Uterus (tissue), 4 donors: ENCODE data around the gene UBL7. TPM values are rescaled to one million over a fixed set of nuclear protein-coding genes. Genes with fewer than 3 reads are reported as not detected.

Source experiments
- DNase-seq, 2 donors: peaks; one replicate each; pipeline ENCODE4 v3.0.0-alpha.2; 2019 to 2020
- H3K27ac ChIP-seq, 2 donors: fragments of 200-600 bp; sonication (generic); 1 replicate in 1 of 2; 2 replicates in 1 of 2; pipeline ENCODE4 v1.5.1; 2016 to 2018
- H3K27me3 ChIP-seq, 2 donors: fragments of 200-600 bp; sonication (generic); one replicate each; pipeline ENCODE4 v1.5.1; 2018 to 2019; ENCODE audit warnings: control low read depth in 1 of 2
- H3K36me3 ChIP-seq, 2 donors: fragments of 200-600 bp; sonication (generic); one replicate each; pipeline ENCODE4 v1.5.1; 2019; ENCODE audit warnings: control low read depth in 1 of 2
- H3K4me1 ChIP-seq, 2 donors: fragments of 200-600 bp; sonication (generic); one replicate each; pipeline ENCODE4 v1.5.1; 2018 to 2019; ENCODE audit warnings: control low read depth in 1 of 2
- H3K4me3 ChIP-seq, 2 donors: fragments of 200-600 bp; sonication (generic); 1 replicate in 1 of 2; 2 replicates in 1 of 2; pipeline ENCODE4 v1.5.1; 2018 to 2019; ENCODE audit warnings: mild to moderate bottlenecking in 1 of 2
- H3K9me3 ChIP-seq, 2 donors: fragments of 200-600 bp; sonication (generic); one replicate each; pipeline ENCODE4 v1.5.1; 2019; ENCODE audit warnings: control low read depth in 1 of 2
- CTCF ChIP-seq, 4 experiments: fragments of 200-600 bp in 2 of 4; fragments of 450-650 bp in 2 of 4; sonication (generic) in 2 of 4; IDR thresholded peaks; one replicate each; pipeline ENCODE4 v1.5.1; 2016 to 2019; ENCODE audit warnings: antibody characterized with exemption in 4 of 4, mild to moderate bottlenecking in 2 of 4, moderate library complexity in 1 of 4
- POLR2A ChIP-seq, 2 donors: fragments of 450-650 bp; IDR thresholded peaks; one replicate each; pipeline ENCODE4 v1.6.1; 2016; ENCODE audit warnings: antibody characterized with exemption in 2 of 2, mild to moderate bottlenecking in 1 of 2, moderate library complexity in 1 of 2
- intact Hi-C: fragments of 100-400 bp; cut with DNase I; formaldehyde crosslinking; loops from one replicate; pipeline ENCODE4 v1.15.1; 2023; ENCODE audit warnings: low total_unique reads
- total RNA-seq, 4 donors: library from RNA; depleted of rRNA in 3 of 4; stranded (reverse); fragments of >200 nt in 3 of 4; gene quantifications; one replicate each; pipeline versions ENCODE4 v1.1.0 to v1.2.4, GENCODE V29; 2014 to 2023
- donor health status: DM: yes; HTN: yes; CAD: no.

UBL7 gene
- total RNA-seq, 4 donors from 2014 or later, result 15.4 to 60.6 (median 35.7) TPM

GRCh38 chr15:74418575-74419338, 42.2 kb downstream of the UBL7 start:
- no peak overlapping the region for H3K27ac ChIP-seq
- no peak overlapping the region for H3K4me3 ChIP-seq
- intact Hi-C loops, result no loop called here
- peaks cover 10 to 16% of the 10 kb centered on the region in 2 donors for H3K4me1 ChIP-seq
- H3K9me3 ChIP-seq, result no peaks in the 10 kb centered on the region
- TF ChIP-seq POLR2A (IDR thresholded peaks at IDR 0.05), result no peak
- no peak for TF ChIP-seq CTCF (IDR thresholded peaks at IDR 0.05)
- no peak for DNase-seq
- H3K36me3 ChIP-seq, result no peaks in the 10 kb centered on the region
- no peaks in the 10 kb centered on the region for H3K27me3 ChIP-seq

- Histone ChIP-seq H3K9me3 (no peaks in the 10 kb centered on the region), H3K27ac (no peak overlapping the region), H3K27me3 (no peaks in the 10 kb centered on the region), H3K4me3 (no peak overlapping the region), H3K4me1 (peaks cover 4 to 6% of the 10 kb centered on the region in 2 donors), H3K36me3 (no peaks in the 10 kb centered on the region)
- intact Hi-C loops, result no loop called here
- no peak for TF ChIP-seq CTCF (IDR thresholded peaks at IDR 0.05)
- no peak for TF ChIP-seq POLR2A (IDR thresholded peaks at IDR 0.05)
- no peak for DNase-seq
Observed at GRCh38 chr15:74417670-74418069, 43.3 kb downstream of the UBL7 start.

- Histone ChIP-seq H3K27ac (no peak overlapping the region), H3K27me3 (no peaks in the 10 kb centered on the region), H3K9me3 (no peaks in the 10 kb centered on the region), H3K4me1 (peaks cover 0 to 1% of the 10 kb centered on the region in 2 donors), H3K36me3 (no peaks in the 10 kb centered on the region), H3K4me3 (no peak overlapping the region)
- no peak for TF ChIP-seq POLR2A (IDR thresholded peaks at IDR 0.05)
- no peak for TF ChIP-seq CTCF (IDR thresholded peaks at IDR 0.05)
- intact Hi-C loops, result no loop called here
- no peak for DNase-seq
Observed at GRCh38 chr15:74417225-74417624, 43.7 kb downstream of the UBL7 start.

GRCh38 chr15:74415966-74416916, 44.7 kb downstream of the UBL7 start:
- TF ChIP-seq POLR2A (IDR thresholded peaks at IDR 0.05) (no peak), CTCF (IDR thresholded peaks at IDR 0.05) (no peak)
- Histone ChIP-seq H3K27ac (no peak overlapping the region), H3K4me1 (no peaks in the 10 kb centered on the region), H3K27me3 (no peaks in the 10 kb centered on the region), H3K9me3 (no peaks in the 10 kb centered on the region), H3K4me3 (no peak overlapping the region), H3K36me3 (no peaks in the 10 kb centered on the region)
- no peak for DNase-seq
- intact Hi-C loops, result no loop called here
